DMS153 treated with DMSO at 0.1 percent for 48 hours (cell line): ENCODE results near the gene PERCC1.
"Not testable (repeated sequence)": the region's sequence is repeated elsewhere in the genome, so short reads cannot be mapped to it uniquely, and the experiment has no call there.

Source experiments
- DNase-seq: peaks from one replicate; lab custom pipeline; 2025; ENCODE audit not compliant: unreplicated experiment; lab: John Stamatoyannopoulos, UW

PERCC1 gene

DNA sequence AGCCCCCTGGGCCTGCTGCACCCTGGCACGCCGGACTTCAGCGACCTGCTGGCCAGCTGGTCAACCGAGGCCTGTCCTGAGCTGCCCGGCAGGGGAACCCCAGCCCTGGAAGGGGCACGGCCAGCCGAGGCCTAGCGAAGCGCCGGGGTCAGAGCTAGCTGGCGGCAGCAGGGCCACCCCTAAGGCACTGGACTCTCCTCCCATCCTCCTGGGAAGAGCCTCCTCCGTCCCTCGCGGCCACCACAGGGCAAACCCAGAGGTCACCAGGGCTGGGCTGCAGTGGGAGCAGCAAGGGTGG is 2.3 kb downstream of the PERCC1 start:
- DNase-seq, result no peak

DNA sequence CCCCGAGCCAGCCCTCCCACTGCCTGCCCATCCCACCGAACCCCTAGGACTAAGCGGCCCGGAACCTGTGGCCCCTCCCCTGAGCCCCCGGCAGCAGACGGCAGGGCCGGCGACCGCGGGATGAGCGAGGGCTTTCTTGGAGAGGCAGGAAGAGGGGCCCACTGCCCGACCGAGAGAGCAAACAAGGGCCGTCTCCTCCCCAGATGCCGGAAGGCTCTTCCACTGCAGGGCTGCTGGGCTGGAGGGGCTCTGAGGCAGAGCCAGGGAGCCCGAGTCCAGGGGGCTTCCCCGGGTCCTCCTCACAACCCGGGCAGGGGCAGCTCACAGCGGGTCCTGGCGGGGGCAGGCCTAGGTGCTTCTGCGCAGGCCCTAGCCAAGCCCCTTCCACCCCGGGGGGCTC is 2.9 kb downstream of the PERCC1 start:
- DNase-seq, result no peak

DNA sequence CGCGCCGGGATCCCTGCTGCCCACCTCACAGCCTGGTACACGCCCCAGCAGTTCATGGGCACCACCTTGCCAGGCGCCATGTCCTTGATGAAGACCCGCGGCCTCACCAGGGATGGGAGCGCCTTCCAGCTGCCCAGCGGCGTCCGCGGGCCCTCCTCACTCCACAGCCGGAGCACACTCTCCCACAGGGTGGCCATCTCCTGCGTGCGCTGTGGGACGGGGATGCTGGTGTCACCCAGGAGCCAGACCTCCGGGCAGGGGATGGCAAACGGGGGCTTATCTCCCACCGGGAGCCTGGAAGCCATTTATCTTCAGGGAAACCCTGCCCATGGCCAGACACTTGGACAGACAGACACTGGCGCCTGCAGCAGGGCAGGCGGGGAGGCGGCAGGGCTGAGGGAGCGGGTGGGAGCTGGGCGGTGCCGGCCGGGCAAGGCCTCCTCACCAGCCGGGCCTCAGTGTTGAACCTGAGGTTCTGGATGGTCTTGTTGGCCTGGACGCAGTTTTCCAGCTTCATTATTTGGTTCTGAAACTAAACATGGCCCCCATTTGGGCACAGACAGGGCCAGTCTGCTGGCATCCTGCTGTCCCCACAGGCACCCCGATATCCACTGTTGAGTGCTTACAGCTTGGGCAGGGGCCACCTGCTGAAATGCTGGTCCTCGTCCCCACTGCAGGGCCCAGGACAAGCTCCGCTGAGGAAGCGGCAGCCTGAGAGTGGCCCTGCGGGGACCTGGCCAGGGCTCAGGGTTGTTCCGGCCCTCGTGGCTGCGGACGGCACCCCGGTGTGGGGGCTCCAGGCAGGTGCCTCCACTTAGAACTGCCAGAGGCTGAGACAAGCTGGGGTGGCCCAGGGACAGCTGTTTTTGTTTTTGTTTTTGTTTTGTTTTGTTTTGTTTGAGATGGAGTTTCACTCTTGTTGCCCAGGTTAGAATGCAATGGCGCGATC is 4.0 kb downstream of the PERCC1 start:
- no peak for DNase-seq

DNA sequence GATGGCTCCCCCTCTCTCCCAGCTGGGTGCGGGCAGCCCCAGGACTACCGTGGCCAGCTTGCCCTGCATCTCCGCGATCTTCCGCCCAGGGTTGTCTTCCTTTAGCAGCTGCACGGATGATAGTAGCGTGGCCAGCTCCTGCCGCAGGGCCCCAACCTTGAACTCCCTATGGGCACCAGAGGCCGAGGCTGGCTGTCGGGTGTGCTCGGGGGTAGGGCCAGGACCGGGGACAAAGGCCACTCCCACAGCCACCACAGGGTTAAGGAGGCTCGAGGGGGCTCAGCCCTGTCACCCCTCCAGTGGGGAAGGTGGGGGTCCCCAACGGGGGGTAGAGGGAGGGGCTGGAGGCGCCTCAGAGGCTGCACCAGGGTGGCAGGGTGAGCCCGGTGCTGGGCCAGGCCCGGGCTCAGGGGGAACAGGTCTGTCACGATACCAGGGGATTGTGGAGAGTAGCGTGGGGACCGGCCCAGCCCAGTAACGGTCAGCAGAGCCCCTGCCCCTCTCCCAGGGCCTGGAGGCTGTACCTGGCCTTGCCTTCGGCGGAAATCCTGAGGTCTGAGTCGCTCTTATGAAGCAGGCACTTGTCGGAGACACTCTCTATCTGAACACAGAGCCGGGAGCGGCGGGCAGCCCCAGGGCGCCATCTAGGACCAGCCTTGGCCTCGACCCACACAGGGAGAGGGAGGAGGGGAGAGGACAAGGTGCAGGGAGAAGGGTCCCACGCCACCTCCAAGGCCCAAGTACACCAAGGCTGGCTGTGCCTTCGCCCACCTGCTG is 5.2 kb downstream of the PERCC1 start:
- DNase-seq, result no peak

DNA sequence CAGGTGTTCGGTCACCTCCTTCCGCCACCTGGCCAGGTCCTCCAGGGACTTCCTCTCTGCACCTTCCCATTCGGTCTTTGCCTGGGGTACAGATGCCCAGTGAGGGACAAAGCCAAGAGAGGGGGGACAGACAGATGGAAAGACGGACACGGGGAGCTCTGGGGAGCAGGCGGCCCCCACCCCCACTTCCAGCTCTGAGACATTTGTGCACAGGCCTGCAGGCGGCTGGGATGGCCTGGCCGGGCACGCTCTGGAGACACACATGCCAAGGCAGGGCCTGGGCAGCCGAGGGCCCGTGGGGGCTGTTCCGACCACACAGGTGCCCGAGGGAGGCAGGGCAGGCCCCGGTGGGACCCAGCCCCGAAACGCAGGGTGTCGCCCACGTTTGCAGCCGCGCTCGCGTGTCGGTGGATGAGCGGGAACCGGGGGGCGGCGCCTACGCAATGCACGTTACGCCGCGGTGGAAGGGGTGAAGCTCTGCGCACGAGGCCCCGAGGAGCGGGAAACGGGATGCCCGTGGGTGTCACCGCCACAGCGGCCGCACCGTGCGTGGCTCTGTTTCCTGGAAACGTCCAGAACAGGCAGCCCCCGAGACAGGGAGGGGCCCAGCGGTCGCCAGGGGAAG is 6.0 kb downstream of the PERCC1 start:
- no peak for DNase-seq

DNA sequence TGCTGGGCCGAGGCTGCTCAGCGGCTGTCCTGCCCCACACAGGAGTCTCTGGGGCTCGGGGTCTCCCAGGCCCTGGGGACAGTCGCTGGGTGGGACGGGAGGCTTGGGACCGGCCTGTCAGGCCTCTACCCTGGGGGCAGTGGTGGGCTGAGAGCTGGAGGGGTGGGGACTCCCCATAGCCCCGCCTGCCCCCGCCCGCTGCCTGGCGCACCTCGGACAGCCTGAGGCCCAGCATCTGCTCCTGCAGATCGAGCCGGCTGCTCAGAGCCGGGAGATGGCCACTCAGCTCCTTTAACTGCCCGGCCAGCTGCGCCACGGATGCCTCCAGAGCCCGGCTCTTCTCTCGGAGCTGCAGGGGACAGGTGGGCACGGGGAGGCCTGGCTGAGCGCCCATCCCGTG is 6.7 kb downstream of the PERCC1 start:
- no peak for DNase-seq

DNA sequence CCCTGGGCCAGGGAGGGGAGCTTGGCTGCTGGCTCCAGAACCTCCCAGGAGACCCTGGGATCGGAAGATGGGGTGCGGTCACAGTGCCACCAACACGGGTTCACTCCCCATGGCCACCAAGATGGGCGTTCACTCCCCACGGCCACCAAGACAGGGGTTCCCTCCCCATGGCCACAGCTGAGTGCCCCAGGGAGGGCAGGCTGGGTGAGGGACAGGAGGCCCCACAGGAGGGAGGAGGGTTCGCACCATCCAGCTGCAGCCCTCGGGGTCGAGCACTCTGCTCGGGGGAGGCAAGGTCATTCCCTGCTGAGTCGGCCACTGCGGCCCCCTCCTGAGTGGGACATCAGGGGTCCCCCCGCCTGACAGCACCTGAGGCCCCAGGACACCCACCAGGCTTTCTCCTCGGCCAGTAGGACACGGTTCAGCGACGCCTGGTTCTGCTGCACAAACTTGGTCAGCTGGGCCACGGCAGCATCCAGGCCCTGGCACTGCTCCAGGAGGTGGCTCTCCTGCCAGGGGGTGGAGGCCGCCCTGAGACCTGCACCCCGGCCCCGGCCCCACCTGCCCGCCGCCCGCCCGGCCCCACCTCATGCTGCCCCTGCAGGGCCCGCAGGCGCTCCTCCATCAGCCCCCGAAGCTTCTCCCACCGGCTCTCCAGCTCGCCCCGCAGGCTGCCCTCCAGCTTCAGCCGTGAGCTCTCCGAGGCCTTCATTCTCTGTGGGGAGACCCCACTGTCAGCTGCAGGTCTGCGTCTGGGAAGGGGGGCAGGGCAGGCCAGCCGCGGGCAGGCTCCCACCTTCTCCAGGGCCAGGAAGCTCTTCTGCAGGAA is 7.6 kb downstream of the PERCC1 start:
- DNase-seq, result no peak

DNA sequence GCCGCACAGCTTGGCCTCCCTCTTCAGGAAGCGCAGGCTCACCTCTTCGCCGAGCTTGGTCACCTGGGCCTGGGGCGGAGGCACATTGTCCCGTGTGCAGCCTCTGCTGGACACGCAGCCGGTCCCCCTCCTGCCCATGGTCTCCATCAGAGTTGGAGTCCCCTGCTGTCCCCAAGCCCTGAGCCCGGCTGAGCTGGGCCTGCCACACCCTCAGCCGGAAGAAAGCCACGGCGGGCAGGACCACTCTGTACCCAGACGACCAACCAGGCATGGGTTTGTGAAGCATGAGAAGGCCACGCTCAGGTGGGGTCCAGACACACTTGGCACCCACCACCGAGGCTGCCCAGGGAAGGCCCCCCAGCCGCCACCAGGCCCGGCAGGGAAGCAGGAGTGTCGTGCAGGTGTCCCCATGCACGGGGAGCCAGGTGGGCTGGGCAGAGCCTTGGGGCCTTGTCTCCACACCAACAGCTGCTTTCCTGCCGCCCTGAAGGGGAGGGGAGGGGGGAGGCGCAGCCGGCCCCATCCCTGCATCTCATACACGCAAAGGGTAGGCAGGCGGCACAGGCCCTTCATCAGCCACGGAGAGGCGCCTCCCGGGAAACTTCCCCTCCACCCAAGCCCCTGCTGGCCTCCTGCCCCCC is 8.3 kb downstream of the PERCC1 start:
- DNase-seq, result no peak

DNA sequence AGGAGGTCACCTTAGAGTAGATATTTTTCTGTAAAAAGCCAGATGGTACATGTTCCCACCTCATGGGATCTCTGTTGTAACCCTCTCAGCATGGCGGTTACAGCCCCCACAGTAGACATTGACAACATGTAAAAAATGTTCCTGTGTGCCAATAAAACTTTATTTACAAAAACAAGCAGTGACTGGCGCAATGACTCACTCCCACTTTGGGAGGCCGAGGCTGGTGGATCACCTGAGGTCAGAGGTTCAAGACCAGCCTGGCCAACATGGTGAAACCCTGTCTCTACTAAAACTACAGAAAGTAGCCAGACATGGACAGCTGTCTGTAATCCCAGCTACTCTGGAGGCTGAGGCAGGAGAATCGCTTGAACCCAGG is 8.8 kb downstream of the PERCC1 start:
- DNase-seq, result not testable (repeated sequence)

DNA sequence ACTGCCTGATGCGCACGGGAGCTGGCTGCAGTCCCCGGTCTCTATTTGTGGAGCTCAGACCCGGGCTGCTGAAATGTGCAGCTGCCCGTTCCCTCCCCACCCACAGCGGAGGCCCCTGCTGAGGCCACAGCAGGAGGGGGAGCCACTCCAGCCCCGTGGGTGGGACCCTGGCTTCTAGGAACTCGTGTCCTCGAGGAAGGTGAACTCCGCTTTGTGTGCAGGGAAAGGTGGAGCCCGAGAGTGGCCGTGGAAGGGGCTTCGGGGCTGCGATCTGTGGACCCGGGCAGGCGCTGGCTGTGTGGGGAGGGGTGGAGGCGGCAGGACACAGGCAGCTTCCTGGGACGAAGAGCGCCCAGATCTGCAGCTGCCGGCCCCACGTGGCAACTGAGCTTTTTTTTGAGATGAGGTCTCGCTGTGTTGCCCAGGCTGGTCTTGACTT is 10.5 kb downstream of the PERCC1 start:
- no peak for DNase-seq

DNA sequence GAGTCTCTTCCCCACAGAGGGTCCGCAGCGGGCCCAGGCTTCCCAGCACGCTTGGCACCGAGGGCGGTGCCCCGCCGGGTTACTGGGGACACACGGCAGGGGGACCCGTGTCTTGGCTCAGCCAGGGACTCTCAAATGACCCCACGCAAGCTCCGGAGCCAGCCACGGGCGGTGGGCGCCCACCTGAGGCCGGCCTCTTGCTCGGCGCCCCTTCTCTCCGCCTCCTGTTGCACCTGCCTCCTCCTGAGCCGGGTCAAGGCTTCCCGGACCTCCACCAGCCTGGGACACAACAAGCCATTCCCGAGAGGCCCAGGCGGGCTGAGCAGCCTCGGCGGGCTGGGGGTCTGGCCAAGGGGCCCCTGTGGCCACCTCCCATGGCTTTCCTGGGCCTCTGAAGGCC is 11.8 kb downstream of the PERCC1 start:
- DNase-seq, result no peak

DNA sequence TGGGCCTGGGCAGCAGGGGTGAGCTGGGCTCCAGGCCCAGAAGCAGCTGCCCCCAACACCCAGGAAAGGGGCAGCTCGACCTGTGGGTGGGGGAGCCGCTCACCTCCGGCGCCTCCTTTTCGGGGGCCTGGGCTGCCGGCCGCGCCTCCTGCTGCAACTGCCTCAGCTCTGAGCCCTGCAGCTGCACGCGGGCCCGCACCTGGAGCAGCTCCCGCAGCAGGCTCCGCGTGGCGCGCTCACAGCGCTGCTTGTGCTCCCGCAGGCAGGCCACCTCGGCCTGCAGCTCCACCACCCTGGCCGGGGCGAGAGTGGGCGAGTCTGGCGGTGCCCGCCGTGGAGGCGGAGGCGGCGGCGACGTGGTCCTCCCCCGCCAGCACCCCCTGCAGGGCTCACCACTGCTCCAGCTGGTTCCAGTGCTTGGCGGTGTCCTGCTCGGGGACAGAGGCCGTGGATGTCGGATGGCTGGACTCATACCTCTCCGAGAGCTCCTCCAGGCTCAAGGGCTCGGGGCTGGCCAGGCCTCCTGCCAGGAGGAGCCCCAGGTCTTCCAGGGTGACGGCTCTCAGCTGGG is 12.6 kb downstream of the PERCC1 start:
- DNase-seq, result no peak

DNA sequence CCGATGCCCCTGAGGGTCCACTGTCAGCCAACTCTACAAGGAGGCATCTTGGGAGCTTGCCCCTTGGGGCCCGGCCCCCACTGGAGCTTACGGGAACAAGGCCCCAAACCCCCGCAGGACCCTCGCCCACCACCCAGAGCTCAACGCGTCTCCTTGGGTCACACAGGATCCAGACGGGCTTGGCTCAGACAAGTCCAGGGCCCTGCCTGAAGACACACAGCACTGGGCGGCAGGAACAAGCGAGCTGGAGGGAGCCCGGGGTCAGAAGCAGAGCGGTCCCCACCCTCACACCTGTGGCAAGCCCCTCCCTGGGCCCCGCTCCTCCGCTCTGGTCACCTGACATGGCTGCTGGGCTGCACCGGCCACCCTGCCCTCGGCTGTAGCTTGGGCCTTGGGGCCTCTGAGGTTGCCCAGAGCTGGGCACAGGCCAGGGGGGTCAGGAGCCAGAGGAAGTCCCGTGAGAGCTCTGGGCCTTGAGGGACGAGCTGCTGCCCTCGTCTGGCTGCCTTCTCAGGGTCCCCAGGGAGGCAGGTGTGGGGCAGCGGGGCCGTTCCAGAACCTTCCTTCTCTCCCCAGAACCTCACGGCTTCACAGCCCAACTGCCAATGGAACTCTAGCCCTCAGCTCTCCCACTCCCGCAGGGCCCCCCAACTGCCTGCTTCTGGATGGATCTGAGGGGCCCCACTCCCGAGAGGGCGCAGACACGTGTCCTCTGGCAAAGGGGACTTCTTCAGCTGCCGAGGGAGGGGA is 13.3 kb downstream of the PERCC1 start, which contains the start of gene CCDC154:
CCDC154 (minus strand) TSS at position 577 of the 750 bp plus-strand sequence; CDS start at position 343, 234 bp downstream.
- DNase-seq, result no peak

DNA sequence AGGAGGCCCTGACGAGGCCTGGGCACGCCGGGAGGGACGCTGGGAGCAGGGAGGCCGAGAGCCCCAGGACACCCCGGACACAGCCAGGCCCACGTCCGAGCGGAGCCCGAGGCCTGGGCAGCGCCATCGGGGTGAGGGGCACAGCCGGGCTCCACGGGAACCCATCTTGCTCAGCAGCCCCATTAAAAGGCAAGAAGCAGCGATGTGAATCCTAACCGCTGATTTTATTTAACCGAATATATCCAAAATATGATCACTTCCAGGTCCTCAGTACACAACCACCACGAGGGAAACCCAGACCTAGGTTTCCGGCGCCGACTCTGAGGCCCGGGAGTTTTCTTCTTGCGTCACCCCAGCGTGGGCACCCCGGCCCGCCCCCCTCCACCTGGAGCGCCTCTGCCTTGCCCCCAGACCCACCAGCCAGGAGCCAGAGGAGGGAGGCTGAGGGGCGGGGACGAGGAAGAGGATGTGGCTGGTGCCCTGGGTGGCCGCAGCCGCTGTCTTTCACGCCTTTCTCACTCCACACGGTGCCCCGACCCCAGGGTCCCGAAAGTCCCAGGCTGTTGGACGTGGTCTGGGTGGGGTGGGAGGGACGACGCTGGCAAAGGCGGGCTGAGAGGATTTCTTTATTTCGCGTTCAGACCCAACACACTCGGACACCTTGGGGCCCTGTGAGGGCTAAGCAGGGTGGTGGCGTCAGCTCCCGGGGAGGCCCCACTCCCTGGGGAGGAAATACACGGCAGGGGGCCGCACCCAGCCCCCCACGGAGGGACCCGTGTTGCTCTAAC is 14.0 kb downstream of the PERCC1 start:
- DNase-seq, result no peak

DNA sequence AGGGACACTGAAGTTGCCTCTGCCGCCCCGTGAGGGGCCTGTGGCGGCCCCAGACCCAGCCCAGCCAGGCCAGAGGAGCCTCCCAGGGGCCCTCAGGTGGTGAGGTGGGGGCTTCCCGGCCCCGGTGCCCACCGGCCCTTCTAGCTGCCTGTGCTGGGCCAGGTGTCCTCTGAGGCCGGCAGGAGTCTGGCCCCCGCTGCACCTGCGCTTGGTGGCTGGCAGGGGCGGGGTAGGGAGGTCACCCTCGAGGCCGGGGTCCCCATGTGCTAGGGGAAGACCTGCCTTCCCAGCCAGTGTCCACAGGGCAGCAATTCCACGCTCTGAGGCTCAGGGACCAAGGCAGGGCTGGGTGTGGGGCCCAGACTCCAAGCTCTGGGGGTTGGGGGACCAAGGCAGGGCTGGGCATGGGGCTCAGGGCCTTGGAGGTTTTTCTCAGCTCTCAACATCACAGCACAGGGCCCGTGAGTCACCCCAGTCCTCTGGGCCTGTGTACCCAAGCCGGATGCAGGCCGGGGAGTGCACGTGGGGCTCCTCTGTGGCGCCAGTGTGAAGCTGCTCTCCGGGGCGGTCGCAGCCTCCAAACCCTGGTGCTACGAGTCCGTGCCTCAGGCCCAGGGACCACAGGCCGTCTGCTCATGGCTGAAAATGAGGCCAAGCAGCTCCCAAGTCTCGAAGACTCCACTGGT is 14.8 kb downstream of the PERCC1 start:
- DNase-seq, result no peak

DNA sequence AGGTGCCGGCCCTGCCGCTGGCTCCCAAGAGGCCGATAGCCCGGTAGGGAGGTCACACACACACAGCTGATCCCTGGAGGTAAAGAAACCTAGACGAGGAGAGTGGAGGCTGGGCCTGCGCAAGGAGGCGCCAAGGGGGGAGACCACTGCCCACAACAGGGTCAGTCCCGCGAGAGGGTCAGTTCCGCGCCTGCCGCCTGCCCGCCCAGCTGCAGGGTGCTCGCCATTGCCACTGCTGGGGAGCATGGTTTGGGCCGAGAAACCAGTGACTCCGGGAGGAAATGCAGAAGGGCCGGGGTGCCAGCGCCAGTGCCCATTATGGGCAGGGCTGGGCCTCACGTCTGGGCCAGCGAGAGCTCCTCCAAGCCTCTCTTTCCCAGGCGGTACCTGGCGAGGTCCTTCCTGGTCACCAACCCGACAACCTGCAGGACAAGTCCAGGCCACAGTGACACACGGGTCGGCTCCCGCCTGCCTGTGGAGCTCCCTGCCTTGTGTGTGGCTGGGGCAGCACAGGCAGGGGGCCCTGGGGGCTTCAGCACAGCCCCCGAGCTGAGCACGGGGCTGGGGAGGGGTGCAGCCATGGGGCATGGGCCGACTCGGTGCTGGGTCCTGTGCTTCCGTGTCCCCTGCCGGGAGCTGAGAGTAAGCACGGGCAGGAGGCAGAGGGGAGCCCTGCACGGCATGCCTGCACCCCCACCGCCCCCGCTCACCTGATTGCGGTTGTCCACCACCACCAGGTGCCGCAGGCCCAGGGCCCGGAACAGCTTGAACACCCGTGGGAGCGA is 15.6 kb downstream of the PERCC1 start:
- no peak for DNase-seq

DNA sequence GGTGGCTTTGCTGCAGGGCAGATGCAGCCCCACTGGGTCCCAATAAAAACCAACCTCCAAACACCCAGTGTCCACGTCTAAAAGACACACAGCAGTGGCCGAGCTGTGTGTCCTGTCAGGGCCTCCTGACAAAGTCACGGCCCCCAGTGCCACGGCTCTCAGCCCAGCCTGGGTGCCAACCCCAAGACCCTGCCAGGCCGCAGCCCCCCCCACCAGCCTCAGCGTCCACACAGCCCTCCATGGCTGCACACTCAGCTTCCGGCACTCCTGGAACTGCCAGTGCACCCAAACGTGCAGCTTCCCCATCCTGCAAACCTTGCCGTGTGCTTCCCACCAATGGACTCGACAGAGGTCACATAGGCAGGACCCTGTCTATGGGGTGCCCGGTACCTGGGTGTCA is 17.1 kb downstream of the PERCC1 start:
- no peak for DNase-seq
